Mucosa of rectum (tissue), 2 donors: Measurements from ENCODE around the gene SLC37A4.
"Not testable (repeated sequence)": the region's sequence is repeated elsewhere in the genome, so short reads cannot be mapped to it uniquely, and the experiment has no call there.

Experiments
- H3K27ac ChIP-seq, 2 donors: one replicate each; pipeline ENCODE4 v1.7.0; 2013; ENCODE audit warnings: inconsistent platforms in 2 of 2, low read depth in 2 of 2, low read length in 2 of 2
- H3K27me3 ChIP-seq, 2 donors: one replicate each; pipeline ENCODE4 v1.7.0; 2013; ENCODE audit warnings: low read length in 2 of 2; ENCODE audit not compliant: control insufficient read depth in 2 of 2, insufficient read depth in 2 of 2
- H3K36me3 ChIP-seq, 2 donors: one replicate each; pipeline ENCODE4 v1.7.0; 2013; ENCODE audit warnings: low read length in 2 of 2; ENCODE audit not compliant: control insufficient read depth in 2 of 2, insufficient read depth in 2 of 2
- H3K4me1 ChIP-seq, 2 donors: one replicate each; pipeline ENCODE4 v1.7.0; 2013; ENCODE audit warnings: low read length in 2 of 2, mild to moderate bottlenecking in 1 of 2; ENCODE audit not compliant: control insufficient read depth in 2 of 2, insufficient read depth in 2 of 2
- H3K4me3 ChIP-seq, 2 donors: one replicate each; pipeline ENCODE4 v1.7.0; 2013; ENCODE audit warnings: low read length in 2 of 2
- H3K9ac ChIP-seq, 2 donors: one replicate each; pipeline ENCODE4 v1.7.0; 2013; ENCODE audit warnings: low read length in 2 of 2, low read depth in 1 of 2, mild to moderate bottlenecking in 1 of 2
- H3K9me3 ChIP-seq, 2 donors: one replicate each; pipeline ENCODE4 v1.7.0; 2013; ENCODE audit warnings: low read length in 2 of 2; ENCODE audit not compliant: control insufficient read depth in 2 of 2
- donor health status: healthy.
- donor health status: Normal muscosa, but diverticular disease.

Gene SLC37A4

DNA sequence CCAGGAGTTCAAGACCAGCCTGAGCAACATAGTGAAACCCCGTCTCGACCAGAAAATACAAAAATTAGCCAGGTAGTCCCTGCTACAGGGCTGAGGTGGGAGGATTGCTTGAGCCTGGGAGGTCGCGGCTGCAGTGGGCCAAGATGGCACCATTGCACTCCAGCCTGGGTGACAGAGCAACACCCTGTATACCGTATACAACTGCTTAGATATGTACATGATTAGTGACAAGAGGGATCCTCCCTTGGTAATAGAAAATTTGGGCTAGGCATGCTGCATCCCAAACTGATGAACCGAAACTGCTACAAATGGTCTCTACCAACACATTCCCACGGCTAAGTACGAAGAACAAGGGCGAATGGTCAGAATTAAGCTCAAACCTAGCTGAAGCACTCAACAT is 12.2 kb upstream of the SLC37A4 start:
- Histone ChIP-seq H3K27ac (no peak overlapping the region), H3K4me3 (no peak overlapping the region), H3K36me3 (peaks cover 22% of the 10 kb centered on the region in 2 donors), H3K9me3 (no peaks in the 10 kb centered on the region), H3K4me1 (no peaks in the 10 kb centered on the region), H3K27me3 (no peaks in the 10 kb centered on the region), H3K9ac (no peak overlapping the region)

DNA sequence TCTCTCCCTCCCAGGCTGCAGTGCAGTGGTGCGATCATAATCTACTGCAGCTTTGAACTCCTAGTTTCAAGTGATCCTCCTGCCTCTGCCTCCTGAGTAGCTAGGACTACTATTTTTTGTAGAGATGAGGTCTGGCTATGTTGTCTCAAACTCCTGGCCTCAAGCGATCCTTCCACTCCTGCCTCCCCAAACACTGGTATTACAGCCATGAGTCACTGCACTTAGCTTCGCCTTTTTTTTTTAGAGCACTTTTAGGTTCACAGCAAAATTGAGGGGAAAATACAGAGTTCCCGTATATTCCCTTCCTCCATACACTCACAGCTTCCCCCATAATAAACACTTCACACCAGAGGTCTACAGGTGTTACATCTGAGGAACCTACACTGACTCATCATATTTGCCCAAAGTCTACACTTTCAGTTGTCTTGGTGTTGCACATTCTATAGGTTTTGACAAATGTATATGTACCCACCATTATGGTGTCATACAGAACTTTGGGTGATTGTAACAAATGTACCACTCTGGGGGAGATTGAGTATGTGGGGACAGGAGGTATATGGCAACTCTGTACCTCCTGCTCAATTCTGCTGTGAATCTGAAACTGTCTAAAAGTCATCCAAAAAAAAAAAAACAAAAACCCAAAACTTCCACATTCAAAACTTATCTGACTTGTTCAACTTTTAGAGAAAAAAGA is 11.3 kb upstream of the SLC37A4 start:
- Histone ChIP-seq H3K27ac (no peak overlapping the region), H3K4me1 (no peaks in the 10 kb centered on the region), H3K36me3 (peaks cover 14 to 17% of the 10 kb centered on the region in 2 donors), H3K27me3 (no peaks in the 10 kb centered on the region), H3K9ac (no peak overlapping the region), H3K9me3 (no peaks in the 10 kb centered on the region), H3K4me3 (no peak overlapping the region)

DNA sequence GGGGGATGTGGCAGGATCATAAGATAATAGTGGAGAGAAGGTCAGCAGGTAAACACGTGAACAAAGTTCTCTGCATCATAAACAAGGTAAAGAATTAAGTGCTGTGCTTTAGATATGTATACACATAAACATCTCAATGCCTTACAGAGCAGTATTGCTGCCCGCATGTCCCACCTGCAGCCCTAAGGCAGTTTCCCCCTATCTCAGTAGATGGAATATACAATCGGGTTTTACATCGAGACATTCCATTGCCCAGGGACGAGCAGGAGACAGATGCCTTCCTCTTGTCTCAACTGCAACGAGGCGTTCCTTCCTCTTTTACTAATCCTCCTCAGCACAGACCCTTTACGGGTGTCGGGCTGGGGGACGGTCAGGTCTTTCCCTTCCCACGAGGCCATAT is 8.8 kb upstream of the SLC37A4 start:
- not testable (repeated sequence) for H3K36me3 ChIP-seq, H3K4me3 ChIP-seq, H3K27ac ChIP-seq, H3K27me3 ChIP-seq, H3K9ac ChIP-seq, H3K4me1 ChIP-seq, H3K9me3 ChIP-seq

DNA sequence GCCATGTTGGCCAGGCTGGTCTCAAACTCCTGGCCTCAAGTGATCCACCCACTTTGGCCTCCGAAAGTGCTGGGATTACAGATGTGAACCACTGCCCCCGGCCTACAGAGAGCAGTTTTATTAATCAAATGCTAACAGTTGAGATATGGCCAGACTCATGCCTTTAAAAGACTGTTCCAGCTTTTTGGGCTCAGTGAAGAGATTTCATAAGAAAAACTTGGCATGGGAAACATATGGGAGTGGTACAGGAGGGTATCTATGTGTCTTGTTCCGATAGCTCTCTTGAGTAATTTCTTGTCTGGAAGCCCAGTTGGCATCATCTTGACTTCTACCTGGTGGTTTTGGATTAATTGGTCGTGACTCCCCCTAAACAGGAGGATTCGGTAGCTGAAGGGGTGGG is 8.2 kb upstream of the SLC37A4 start:
- H3K4me1 ChIP-seq: no peaks in the 10 kb centered on the region
- H3K27me3 ChIP-seq: no peaks in the 10 kb centered on the region
- no peaks in the 10 kb centered on the region for H3K36me3 ChIP-seq
- no peak overlapping the region for H3K27ac ChIP-seq
- H3K4me3 ChIP-seq: no peak overlapping the region
- no peak overlapping the region for H3K9ac ChIP-seq
- H3K9me3 ChIP-seq: no peaks in the 10 kb centered on the region

DNA sequence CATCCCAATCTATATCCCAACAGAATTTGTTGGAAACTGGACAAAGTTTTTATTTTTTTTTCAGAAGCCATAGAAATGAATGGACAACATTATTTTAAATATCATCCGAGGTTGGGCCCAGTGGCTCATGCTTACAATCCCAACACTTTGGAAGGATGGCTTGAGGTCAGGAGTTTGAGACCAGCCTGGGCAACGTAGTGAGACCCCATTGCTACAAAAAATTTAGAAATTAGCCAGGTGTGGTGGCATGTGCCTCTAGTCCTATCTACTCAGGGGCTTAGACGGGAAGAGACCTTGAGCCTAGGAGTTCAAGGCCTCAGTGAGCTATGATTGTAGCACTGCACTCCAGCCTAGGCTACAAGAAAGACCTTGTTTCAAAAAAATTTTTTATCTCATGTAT is 4.1 kb upstream of the SLC37A4 start:
- Histone ChIP-seq H3K27ac (no peak overlapping the region), H3K4me3 (no peak overlapping the region), H3K36me3 (no peaks in the 10 kb centered on the region), H3K9me3 (no peaks in the 10 kb centered on the region), H3K27me3 (no peaks in the 10 kb centered on the region), H3K9ac (no peak overlapping the region), H3K4me1 (peaks cover 3 to 6% of the 10 kb centered on the region in 2 donors)

DNA sequence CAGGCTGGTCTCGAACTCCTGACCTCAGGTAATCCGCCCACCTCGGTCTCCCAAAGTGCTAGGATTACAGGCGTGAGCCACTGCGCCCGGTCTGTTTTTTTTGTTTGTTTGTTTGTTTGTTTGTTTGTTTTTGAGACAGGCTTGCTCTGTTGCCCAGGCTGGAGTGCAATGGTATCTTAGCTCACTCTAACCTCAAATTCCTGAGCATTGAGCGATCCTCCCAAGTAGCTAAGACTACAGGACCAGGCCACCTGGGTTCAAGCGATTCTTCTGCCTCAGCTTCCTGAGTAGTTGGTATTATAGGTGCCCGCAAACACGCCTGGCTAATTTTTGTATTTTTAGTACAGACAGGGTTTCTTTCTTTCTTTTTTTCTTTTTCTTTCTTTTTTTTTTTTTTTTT is 2.7 kb upstream of the SLC37A4 start:
- not testable (repeated sequence) for H3K27me3 ChIP-seq, H3K9ac ChIP-seq, H3K36me3 ChIP-seq, H3K9me3 ChIP-seq, H3K4me3 ChIP-seq, H3K27ac ChIP-seq
- H3K4me1 ChIP-seq: peaks cover 17 to 20% of the 10 kb centered on the region in 2 donors

DNA sequence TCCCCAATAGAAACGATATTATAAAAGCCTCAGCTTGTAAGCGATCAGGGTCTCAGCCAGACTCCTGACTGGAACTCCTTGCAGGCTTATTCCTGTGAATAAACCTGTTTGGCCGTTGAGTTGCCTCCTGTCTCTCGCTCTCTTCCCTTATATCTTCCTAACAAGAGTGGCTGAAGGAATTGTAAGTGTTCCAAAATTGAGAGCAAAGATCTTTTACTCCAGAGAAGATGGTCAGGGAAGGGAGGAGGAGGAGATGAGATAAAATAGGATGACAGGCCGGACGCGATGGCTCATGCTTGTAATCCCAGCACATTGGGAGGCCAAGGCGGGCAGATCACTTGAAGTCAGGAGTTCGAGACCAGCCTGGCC is 1.2 kb upstream of the SLC37A4 start:
- Histone ChIP-seq H3K4me3 (no peak overlapping the region), H3K36me3 (peaks cover under 1 to 6% of the 10 kb centered on the region in 2 donors), H3K9ac (no peak overlapping the region), H3K4me1 (peaks cover 32 to 35% of the 10 kb centered on the region in 2 donors), H3K27me3 (no peaks in the 10 kb centered on the region), H3K27ac (no peak overlapping the region), H3K9me3 (no peaks in the 10 kb centered on the region)

DNA sequence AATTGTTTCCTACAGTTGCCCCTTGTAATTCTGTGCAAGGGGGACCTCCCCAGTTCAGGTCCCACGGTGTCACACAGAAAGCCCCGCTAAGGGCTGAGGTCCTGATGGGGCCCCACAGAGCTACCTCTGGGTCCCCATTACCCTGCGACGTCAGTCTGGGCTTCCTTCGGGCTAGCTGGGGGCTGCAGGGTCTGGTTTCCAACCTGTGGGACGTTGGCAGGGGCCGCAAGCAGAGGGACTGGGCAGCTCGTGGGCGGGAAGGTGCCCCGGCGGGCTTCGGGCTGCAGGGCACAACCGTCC is 698 bp downstream of the SLC37A4 start:
- peak overlapping the region; percentile 70 to 96 for H3K9ac ChIP-seq
- peak overlapping the region; percentile 90 to 93 for H3K27ac ChIP-seq
- H3K36me3 ChIP-seq: peaks cover 13 to 19% of the 10 kb centered on the region in 2 donors
- peak overlapping the region; percentile 80 to 91 for H3K4me3 ChIP-seq
- H3K27me3 ChIP-seq: no peaks in the 10 kb centered on the region
- peaks cover 39% of the 10 kb centered on the region in 2 donors for H3K4me1 ChIP-seq
- no peaks in the 10 kb centered on the region for H3K9me3 ChIP-seq

DNA sequence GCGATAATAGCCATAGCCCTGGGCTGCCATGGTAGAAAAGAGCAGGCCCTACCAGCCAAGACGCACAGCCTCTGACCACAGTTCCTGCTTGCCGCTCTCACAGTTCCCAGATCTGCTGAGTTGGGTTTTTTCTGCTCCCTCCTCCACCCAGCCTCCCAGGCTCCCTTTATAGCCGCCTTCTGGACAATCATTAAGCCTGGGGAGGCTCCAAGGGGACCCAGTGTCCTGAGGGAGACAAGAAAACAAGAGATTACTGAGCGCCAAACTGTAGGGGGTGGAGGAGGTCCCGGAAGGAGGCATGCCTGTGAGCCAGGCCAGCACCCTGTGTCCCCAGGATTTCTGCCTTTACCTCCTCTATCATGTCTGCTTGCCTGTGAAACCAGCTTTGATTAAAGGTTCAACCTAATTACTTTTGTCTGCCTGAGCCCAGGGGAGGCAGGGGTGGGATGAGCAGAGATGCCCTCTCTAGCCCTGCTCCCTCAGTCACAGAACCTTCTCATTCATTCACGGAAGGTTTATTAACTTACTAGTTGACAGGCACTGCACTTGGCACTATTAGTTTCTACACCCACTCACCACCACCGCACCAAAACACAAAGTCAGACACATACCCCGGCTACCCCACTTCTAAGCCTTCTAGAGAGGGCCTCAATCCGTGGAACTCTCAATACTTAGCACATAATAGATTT is 1.2 kb downstream of the SLC37A4 start:
- peak overlapping the region; percentile 80 to 91 for H3K4me3 ChIP-seq
- peaks cover 39 to 43% of the 10 kb centered on the region in 2 donors for H3K4me1 ChIP-seq
- H3K9ac ChIP-seq: peak overlapping the region; percentile 70 to 96
- H3K36me3 ChIP-seq: peaks cover 18 to 23% of the 10 kb centered on the region in 2 donors
- H3K27ac ChIP-seq: peak overlapping the region; percentile 90 to 93
- H3K27me3 ChIP-seq: no peaks in the 10 kb centered on the region
- no peaks in the 10 kb centered on the region for H3K9me3 ChIP-seq

DNA sequence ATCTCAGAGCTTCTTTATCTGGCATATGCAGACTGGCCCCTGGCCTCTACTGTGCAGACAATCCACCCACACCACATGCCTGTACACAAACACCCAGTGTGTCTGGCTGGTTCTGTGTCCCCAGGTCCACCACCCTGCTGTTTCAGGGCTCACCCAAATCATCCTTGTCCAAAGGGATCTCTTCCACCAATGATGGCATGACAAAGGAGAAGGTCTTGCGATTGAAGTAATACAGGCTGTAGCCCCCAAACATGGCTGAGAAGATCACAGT is 1.7 kb downstream of the SLC37A4 start:
- Histone ChIP-seq H3K9me3 (no peaks in the 10 kb centered on the region), H3K4me3 (peak overlapping the region; percentile 80 to 91), H3K27me3 (no peaks in the 10 kb centered on the region), H3K9ac (peak overlapping the region; percentile 43 to 96), H3K4me1 (peaks cover 39 to 45% of the 10 kb centered on the region in 2 donors), H3K27ac (peak overlapping the region; percentile 90 to 93), H3K36me3 (peaks cover 23 to 28% of the 10 kb centered on the region in 2 donors)
